NCI-H2107 (cell line): ENCODE results near the gene TEF.

Experiments
- DNase-seq: peaks from one replicate; lab custom pipeline; 2025; lab: John Stamatoyannopoulos, UW

TEF gene

GRCh38 chr22:41354979-41355378, 26.8 kb upstream of the TEF start:
- no peak for DNase-seq

DNA sequence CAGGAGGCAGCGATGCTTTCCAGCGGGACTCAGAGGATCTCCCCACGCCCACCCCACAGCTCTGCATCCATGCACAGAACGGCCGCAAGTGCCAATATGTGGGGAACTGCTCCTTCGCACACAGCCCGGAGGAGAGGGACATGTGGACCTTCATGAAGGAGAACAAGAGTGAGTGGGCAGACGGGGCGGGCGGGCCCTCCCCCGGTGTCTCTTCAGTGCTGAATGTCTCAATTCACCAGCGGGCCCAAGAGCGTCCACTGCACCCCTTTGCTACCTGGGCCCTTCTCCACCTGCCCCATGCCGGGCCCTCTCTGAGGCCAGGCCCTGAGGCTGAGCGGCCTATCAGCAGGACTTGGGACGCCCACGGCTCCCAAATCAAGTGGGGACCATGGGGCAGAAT, 25.8 kb upstream of the TEF start:
- no peak for DNase-seq

DNA sequence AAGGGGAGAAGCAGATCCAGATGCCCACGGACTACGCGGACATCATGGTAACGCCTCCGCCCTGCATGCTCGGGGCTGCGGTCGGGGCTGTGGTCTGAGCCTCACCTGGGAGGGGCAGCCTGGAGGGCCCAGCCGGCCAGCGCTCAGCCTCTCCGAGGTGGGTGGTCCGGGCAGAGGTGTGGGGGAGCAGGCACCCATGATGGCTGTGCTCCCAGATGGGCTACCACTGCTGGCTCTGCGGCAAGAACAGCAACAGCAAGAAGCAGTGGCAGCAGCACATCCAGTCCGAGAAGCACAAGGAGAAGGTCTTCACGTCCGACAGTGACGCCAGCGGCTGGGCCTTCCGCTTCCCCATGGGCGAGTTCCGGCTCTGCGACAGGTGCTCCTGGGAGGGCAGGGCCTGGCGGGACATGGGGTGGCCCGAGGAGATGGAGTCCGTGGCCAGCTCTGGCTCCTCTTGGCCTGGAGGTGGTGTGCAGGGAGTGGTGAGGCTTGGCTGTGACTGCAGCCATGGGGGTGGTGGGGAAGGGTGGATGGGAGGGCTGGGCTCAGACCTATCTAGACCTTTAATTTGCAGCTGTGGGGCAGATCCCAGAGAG, 25.2 kb upstream of the TEF start:
- no peak for DNase-seq

- no peak for DNase-seq
These were observed 24.6 kb upstream of the TEF start for GRCh38 chr22:41357191-41357590.

- no peak for DNase-seq
These were observed 22.8 kb upstream of the TEF start for GRCh38 chr22:41358927-41359326.

DNA sequence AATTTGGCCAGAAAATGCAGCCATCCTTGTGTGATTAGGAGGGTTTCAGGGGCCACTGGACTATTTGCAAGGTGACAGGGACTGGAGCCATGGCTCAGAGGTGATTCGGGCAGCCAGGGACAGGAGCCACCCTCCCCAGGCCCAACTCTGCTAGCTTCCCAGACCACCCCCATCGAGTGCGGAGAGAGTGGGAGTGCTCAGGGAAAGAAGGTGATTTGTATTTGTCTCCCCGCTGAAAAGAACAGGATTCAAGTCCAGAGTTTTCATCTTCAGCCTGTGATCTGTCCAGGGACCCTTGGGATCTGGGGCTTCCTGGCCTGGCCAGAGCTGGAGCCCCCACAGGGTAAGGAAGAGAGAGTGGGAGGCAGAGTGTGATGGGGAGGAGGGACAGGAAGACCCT, 22.4 kb upstream of the TEF start:
- DNase-seq: no peak

DNA sequence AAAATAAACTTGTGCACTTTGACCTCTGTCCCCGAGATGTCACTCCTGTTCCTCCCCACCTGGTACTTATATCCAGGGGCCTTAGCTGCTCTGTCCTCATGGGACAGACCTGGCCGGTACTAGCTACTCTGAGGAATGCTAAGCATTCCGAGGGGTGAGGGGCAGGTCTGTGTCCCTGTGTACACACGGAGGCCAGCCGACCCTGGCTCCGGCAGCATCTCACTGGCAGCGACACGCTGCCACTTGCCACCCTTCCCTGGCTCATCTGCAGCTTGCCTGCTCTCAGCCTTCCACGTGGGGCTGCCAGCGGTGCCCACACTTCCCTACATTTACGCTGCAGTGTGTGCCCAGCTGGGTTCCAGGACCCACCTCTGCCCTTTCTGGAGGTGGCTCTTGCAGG, 21.6 kb upstream of the TEF start:
- DNase-seq: no peak

DNA sequence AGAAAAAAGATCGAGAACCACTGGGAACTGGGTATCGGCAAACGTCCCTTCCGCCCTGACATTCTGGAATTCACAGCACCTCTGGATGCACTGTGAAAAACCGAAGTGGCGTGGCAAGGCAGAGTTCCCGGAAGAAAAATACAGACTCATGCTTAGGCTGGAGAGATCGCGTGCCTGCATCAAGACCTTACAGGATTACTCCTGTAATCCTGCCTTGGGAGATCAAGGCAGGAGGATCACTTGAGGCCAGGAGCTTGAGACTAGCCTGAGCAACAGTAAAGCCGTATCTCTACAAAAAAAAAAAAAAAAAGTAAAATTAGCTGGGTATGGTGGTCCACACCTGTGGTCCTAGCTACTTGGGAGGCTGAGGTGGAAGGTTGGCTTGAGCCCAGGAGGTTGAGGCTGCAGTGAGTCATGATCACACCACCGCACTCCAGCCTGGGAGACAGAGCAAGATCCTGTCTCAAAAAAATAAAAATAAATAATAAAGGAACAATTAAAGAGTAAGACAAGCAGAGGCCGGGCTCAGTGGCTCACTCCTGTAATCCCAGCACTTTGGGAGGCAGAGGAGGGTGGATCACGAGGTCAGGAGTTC, 19.9 kb upstream of the TEF start:
- no peak for DNase-seq

DNA sequence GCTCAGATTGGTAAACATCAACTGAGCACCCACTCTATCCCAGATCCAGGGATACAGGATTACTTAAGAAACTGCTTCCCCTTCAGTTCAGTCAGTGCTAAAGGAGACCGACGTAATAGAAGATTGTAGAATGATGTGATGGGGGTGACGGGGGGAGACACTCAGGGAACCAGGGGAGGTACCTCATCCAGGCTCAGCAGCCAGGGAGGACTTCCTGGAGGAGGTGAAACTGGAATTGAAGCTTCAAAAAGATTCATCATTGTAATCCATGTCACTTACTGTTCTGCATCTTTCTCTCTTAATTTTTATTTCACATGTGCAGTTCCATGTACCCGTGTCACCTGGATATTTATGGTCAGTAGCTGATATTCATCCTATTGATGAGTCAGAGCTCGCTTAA, 19.1 kb upstream of the TEF start:
- no peak for DNase-seq

DNA sequence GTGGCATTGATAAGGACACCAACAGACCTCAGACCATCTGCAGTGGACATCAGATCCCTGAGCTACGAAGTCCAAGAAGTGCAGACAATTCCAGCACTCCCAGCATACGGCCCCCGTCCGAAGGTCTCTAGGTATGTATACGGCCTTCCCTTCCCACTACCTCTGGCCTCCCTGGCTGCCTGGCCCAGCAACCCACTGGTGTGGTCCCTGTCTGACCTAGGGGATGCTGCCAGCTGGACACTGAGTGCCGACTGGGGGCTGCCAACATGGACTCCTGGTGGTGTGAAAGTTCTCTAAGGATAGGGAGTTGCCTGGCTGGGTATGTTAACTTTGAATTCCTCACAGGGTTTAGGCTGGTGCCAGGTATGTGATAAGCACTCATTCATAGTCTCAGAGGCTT, 17.5 kb upstream of the TEF start:
- no peak for DNase-seq

GRCh38 chr22:41364955-41365354, 16.8 kb upstream of the TEF start:
- DNase-seq: no peak

GRCh38 chr22:41365425-41365824, 16.3 kb upstream of the TEF start:
- no peak for DNase-seq

DNA sequence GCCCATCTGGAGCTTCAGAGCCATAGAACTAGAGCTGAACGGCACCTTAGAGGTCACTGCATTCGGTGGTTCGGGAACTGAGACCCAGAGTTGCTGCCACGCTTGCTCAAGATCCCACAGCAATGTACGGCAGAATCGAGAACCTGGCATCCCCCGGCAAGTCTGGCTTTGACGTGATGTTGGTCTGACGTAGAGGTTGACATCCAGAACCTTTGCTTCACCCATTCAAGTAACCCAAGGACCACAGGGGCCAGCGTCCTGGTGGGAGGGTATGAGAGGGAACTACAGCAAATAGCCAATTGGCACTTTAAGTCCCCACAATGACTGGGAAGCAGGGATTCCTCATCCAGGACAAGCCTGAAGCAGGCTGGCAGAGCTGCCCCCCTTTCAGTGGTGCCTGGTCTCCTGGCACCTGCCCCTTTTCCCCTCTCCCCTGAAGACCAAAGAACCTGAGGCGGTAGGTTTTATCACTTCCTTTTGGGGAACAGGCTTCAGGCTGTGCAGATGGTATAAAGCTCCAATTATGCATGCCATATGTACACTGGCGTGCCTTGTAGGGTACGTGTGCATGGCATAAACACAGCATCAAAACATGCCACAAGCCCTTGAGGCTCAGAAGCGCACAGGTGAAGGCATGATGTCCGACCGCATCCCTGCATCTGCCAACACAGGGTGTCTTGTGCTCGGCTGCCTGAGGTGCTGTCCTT, 15.3 kb upstream of the TEF start:
- no peak for DNase-seq

DNA sequence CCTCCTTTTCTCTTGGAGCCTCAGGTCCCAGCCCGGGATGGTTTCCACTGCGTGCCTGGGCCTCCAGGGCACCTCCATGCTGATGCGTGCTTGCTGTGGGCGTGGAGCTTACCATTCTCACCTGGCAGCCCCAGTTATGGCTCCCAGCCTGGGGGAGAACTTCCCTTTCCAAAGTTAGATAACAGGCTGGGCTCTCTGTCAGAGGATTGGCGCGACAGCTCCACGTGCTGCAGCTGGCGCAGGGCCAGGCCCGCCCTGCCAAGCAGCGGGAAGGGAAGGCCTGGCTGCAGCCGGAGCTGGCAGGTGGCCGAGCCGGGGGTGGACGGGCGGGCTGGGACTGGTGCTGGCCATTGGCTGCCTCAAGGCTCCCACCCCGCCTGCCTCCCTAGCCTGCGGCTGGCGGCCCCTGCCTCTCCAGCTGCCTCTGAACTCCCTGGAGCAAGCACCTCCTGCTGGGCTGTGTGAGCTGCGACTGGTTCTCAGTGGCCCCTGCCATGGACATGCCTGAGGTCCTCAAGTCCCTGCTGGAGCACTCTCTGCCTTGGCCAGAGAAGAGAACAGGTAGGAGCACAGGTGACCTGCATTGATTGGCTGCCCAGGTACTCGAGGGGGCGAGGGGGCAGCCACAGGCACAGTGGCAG, 14.6 kb upstream of the TEF start:
- peak; percentile 78 for DNase-seq

GRCh38 chr22:41367680-41368542, 13.8 kb upstream of the TEF start:
- DNase-seq: peak; percentile 17

- no peak for DNase-seq
These were observed 13.0 kb upstream of the TEF start for GRCh38 chr22:41368543-41369423.

DNA sequence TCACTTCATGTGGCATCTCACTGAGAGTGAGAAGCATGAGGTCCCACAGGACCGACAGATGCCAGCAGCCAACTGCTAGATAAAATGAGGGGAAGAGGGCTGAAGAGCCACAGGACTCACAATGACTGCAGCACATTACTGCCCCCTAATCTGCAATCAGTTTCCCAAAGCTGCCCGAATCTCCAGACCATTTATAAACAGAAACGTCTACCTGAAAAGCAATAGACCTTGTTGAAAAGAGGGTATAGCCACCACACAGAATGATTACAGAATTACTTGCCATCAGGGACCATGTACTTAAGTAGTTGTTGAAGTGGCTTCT, 12.4 kb upstream of the TEF start:
- DNase-seq: no peak

DNA sequence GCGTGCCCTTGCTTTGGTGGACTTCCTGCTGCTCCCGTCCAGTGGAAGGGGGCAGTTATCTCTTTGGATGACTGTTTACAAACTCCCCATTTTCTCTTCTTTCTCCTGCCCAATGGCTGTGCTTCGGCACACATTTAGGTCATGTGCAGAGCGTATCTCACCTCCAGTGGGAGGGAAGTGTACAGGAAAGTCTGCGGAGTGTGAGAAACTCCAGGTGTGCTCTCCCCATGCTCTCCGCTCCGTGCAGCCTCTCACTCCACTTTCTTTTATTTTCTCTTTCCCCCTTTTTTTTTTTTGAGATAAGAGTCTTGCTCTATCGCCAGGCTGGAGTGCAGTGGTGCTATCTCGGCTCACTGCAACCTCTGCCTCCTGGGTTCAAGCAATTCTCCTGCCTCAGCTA, 11.9 kb upstream of the TEF start:
- DNase-seq: no peak

GRCh38 chr22:41377846-41378245, 3.9 kb upstream of the TEF start:
- no peak for DNase-seq

GRCh38 chr22:41380993-41381328, 781 bp upstream of the TEF start:
- DNase-seq: no peak

GRCh38 chr22:41382098-41382578, 396 bp downstream of the TEF start:
- no peak for DNase-seq
